ENCODE measurements around the gene TLN1. TPM values are rescaled to one million over a fixed set of nuclear protein-coding genes. Genes with fewer than 3 reads are reported as not detected.

The TLN1 gene
- total and polyA plus RNA-seq, 5 donors from 2014 or later: 33.7 to 277 (median 35.9) TPM

DNA sequence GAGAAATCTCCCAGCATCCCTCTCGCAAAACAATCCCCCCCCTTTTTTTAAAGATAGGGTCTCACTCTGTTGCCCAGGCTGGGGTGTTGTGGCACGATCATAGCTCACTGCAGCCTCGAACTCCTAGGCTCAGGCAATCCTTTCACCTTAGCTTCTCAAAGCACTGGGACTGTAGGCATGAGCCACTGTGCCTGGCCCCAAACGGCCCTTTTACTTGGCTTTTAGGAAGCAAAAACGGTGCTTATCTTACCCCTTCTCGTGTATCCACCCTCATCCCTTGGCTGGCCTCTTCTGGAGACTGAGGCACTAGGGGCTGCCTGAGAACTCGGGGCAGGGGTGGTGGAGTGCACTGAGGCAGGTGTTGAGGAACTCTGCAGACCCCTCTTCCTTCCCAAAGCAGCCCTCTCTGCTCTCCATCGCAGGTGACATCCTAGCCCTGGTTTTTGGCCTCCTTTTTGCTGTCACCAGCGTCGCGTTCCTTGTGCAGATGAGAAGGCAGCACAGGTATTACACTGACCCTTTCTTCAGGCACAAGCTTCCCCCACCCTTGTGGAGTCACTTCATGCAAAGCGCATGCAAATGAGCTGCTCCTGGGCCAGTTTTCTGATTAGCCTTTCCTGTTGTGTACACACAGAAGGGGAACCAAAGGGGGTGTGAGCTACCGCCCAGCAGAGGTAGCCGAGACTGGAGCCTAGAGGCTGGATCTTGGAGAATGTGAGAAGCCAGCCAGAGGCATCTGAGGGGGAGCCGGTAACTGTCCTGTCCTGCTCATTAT is 51.5 kb downstream of the TLN1 start:
- no peak overlapping the region for H3K4me3 ChIP-seq (ENCODE audit: low read depth, low read length)
- H3K27ac Mint-ChIP-seq: peak overlapping the region in 1 of 3 donors; percentile 43

DNA sequence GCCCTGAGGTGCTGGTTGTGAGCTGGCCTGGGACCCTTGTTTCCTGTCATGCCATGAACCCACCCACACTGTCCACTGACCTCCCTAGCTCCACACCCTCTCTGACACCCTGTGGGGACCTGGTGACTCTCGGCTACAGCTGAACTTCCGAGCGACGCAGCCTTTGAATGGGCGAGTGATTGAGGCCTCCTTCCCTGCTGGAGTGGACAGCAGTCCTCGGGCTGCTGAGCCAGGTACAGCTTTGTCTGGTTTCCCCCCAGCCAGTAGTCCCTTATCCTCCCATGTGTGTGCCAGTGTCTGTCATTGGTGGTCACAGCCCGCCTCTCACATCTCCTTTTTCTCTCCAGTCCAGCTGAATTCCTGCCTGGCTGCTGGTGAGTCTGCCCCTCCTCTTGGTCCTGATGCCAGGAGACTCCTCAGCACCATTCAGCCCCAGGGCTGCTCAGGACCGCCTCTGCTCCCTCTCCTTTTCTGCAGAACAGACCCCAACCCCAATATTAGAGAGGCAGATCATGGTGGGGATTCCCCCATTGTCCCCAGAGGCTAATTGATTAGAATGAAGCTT is 52.1 kb downstream of the TLN1 start:
- Mint-ChIP-seq H3K27ac (no peak overlapping the region), H3K27me3 (peaks cover 23% of the 10 kb centered on the region), H3K4me3 (no peak overlapping the region), H3K36me3 (no peaks in the 10 kb centered on the region), H3K9me3 (peaks cover 0 to 1% (median 0%) of the 10 kb centered on the region in 7 donors), H3K4me1 (peaks cover 0 to 8% (median 2%) of the 10 kb centered on the region in 4 donors)
- Histone ChIP-seq H3K4me3 (ENCODE audit: low read depth, low read length) (no peak overlapping the region), H3K9me3 (ENCODE audit: control insufficient read depth in 2 of 2, low read length in 2 of 2) (no peaks in the 10 kb centered on the region), H3K27ac (ENCODE audit: insufficient read depth, low read length, poor library complexity, severe bottlenecking) (no peak overlapping the region), H3K27me3 (ENCODE audit: control insufficient read depth, insufficient read depth, low read length) (no peaks in the 10 kb centered on the region), H3K4me1 (ENCODE audit: control insufficient read depth, insufficient read depth, low read length, poor library complexity, severe bottlenecking) (peaks cover 11% of the 10 kb centered on the region), H3K36me3 (ENCODE audit: control insufficient read depth, insufficient read depth, low read length) (no peaks in the 10 kb centered on the region)
- DNase-seq (no peak), ATAC-seq (ENCODE audit: low read depth in 2 of 2) (no peak)

More for the DNA sequence above, 51.5 kb downstream of the TLN1 start:
- DNase-seq: no peak
- no peaks in the 10 kb centered on the region for H3K9me3 ChIP-seq (ENCODE audit: control insufficient read depth in 2 of 2, low read length in 2 of 2)
- H3K36me3 ChIP-seq (ENCODE audit: control insufficient read depth, insufficient read depth, low read length): no peaks in the 10 kb centered on the region
- Mint-ChIP-seq H3K4me3 (no peak overlapping the region), H3K36me3 (no peaks in the 10 kb centered on the region), H3K27me3 (peaks cover 16% of the 10 kb centered on the region), H3K9me3 (peaks cover 0 to 1% (median 0%) of the 10 kb centered on the region in 7 donors), H3K4me1 (peaks cover 0 to 7% (median 2%) of the 10 kb centered on the region in 4 donors)
- H3K4me1 ChIP-seq (ENCODE audit: control insufficient read depth, insufficient read depth, low read length, poor library complexity, severe bottlenecking): peaks cover 8% of the 10 kb centered on the region
- no peak for ATAC-seq (ENCODE audit: low read depth in 2 of 2)
- no peaks in the 10 kb centered on the region for H3K27me3 ChIP-seq (ENCODE audit: control insufficient read depth, insufficient read depth, low read length)
- H3K27ac ChIP-seq (ENCODE audit: insufficient read depth, low read length, poor library complexity, severe bottlenecking): no peak overlapping the region

DNA sequence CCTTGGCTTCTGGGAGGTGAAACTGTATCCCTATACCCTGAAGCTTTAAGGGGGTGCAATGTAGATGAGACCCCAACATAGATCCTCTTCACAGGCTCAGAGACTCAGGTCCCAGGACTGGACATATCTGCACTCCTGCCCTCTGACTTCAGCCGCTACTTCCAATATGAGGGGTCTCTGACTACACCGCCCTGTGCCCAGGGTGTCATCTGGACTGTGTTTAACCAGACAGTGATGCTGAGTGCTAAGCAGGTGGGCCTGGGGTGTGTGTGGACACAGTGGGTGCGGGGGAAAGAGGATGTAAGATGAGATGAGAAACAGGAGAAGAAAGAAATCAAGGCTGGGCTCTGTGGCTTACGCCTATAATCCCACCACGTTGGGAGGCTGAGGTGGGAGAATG is 52.9 kb downstream of the TLN1 start:
- Histone ChIP-seq H3K36me3 (ENCODE audit: control insufficient read depth, insufficient read depth, low read length) (no peaks in the 10 kb centered on the region), H3K27me3 (ENCODE audit: control insufficient read depth, insufficient read depth, low read length) (peaks cover 6% of the 10 kb centered on the region), H3K4me1 (ENCODE audit: control insufficient read depth, insufficient read depth, low read length, poor library complexity, severe bottlenecking) (peaks cover 11% of the 10 kb centered on the region), H3K4me3 (ENCODE audit: low read depth, low read length) (no peak overlapping the region), H3K9me3 (ENCODE audit: control insufficient read depth in 2 of 2, low read length in 2 of 2) (no peaks in the 10 kb centered on the region), H3K27ac (ENCODE audit: insufficient read depth, low read length, poor library complexity, severe bottlenecking) (no peak overlapping the region)
- no peak for ATAC-seq (ENCODE audit: low read depth in 2 of 2)
- DNase-seq: no peak
- peaks cover 0 to 15% (median 2%) of the 10 kb centered on the region in 4 donors for H3K4me1 Mint-ChIP-seq
- no peaks in the 10 kb centered on the region for H3K36me3 Mint-ChIP-seq
- H3K4me3 Mint-ChIP-seq: no peak overlapping the region
- H3K9me3 Mint-ChIP-seq: peaks cover 0 to 1% (median 0%) of the 10 kb centered on the region in 7 donors
- H3K27ac Mint-ChIP-seq: peak overlapping the region in 1 of 3 donors; percentile 54
- H3K27me3 Mint-ChIP-seq: peaks cover 30% of the 10 kb centered on the region

DNA sequence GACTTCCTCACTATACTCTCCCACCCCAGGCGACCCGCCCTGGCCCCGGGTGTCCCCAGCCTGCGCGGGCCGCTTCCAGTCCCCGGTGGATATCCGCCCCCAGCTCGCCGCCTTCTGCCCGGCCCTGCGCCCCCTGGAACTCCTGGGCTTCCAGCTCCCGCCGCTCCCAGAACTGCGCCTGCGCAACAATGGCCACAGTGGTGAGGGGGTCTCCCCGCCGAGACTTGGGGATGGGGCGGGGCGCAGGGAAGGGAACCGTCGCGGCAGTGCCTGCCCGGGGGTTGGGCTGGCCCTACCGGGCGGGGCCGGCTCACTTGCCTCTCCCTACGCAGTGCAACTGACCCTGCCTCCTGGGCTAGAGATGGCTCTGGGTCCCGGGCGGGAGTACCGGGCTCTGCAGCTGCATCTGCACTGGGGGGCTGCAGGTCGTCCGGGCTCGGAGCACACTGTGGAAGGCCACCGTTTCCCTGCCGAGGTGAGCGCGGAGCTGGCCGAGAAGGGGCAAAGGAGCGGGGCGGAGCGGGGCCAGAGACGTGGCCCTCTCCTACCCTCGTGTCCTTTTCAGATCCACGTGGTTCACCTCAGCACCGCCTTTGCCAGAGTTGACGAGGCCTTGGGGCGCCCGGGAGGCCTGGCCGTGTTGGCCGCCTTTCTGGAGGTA is 56.1 kb downstream of the TLN1 start:
- Mint-ChIP-seq H3K4me3 (peak overlapping the region in 3 of 4 donors; percentile 56 to 78 (median 72)), H3K27me3 (peaks cover 38% of the 10 kb centered on the region), H3K4me1 (peaks cover 0 to 15% (median 4%) of the 10 kb centered on the region in 4 donors), H3K36me3 (no peaks in the 10 kb centered on the region), H3K27ac (no peak overlapping the region), H3K9me3 (peaks cover 0 to 1% (median 0%) of the 10 kb centered on the region in 7 donors)
- H3K36me3 ChIP-seq (ENCODE audit: control insufficient read depth, insufficient read depth, low read length): no peaks in the 10 kb centered on the region
- H3K4me3 ChIP-seq (ENCODE audit: low read depth, low read length): no peak overlapping the region
- ATAC-seq (ENCODE audit: low read depth in 2 of 2) (peak; percentile 31 to 34), DNase-seq (peak in 1 of 3 donors; percentile 20)
- no peak overlapping the region for H3K27ac ChIP-seq (ENCODE audit: insufficient read depth, low read length, poor library complexity, severe bottlenecking)
- H3K4me1 ChIP-seq (ENCODE audit: control insufficient read depth, insufficient read depth, low read length, poor library complexity, severe bottlenecking): peaks cover 11% of the 10 kb centered on the region
- no peaks in the 10 kb centered on the region for H3K9me3 ChIP-seq (ENCODE audit: control insufficient read depth in 2 of 2, low read length in 2 of 2)
- H3K27me3 ChIP-seq (ENCODE audit: control insufficient read depth, insufficient read depth, low read length): peaks cover 6% of the 10 kb centered on the region

DNA sequence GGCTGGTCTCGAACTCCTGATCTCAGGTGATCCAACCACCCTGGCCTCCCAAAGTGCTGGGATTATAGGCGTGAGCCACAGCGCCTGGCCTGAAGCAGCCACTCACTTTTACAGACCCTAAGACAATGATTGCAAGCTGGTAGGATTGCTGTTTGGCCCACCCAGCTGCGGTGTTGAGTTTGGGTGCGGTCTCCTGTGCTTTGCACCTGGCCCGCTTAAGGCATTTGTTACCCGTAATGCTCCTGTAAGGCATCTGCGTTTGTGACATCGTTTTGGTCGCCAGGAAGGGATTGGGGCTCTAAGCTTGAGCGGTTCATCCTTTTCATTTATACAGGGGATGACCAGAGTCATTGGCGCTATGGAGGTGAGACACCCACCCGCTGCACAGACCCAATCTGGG is 56.8 kb downstream of the TLN1 start:
- H3K9me3 Mint-ChIP-seq: peaks cover 0 to 2% (median 0%) of the 10 kb centered on the region in 7 donors
- Histone ChIP-seq H3K4me3 (ENCODE audit: low read depth, low read length) (no peak overlapping the region), H3K4me1 (ENCODE audit: control insufficient read depth, insufficient read depth, low read length, poor library complexity, severe bottlenecking) (peaks cover 11% of the 10 kb centered on the region), H3K27ac (ENCODE audit: insufficient read depth, low read length, poor library complexity, severe bottlenecking) (no peak overlapping the region), H3K27me3 (ENCODE audit: control insufficient read depth, insufficient read depth, low read length) (peaks cover 6% of the 10 kb centered on the region), H3K9me3 (ENCODE audit: control insufficient read depth in 2 of 2, low read length in 2 of 2) (no peaks in the 10 kb centered on the region), H3K36me3 (ENCODE audit: control insufficient read depth, insufficient read depth, low read length) (no peaks in the 10 kb centered on the region)
- peaks cover 0 to 15% (median 4%) of the 10 kb centered on the region in 4 donors for H3K4me1 Mint-ChIP-seq
- no peaks in the 10 kb centered on the region for H3K36me3 Mint-ChIP-seq
- ATAC-seq (ENCODE audit: low read depth in 2 of 2) (peak in 1 of 2 donors; percentile 16), DNase-seq (no peak)
- no peak overlapping the region for H3K27ac Mint-ChIP-seq
- H3K4me3 Mint-ChIP-seq: peak overlapping the region in 2 of 4 donors; percentile 52 to 72
- peaks cover 38% of the 10 kb centered on the region for H3K27me3 Mint-ChIP-seq

DNA sequence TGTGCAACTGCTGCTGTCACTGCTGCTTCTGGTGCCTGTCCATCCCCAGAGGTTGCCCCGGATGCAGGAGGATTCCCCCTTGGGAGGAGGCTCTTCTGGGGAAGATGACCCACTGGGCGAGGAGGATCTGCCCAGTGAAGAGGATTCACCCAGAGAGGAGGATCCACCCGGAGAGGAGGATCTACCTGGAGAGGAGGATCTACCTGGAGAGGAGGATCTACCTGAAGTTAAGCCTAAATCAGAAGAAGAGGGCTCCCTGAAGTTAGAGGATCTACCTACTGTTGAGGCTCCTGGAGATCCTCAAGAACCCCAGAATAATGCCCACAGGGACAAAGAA is 58.0 kb downstream of the TLN1 start:
- Mint-ChIP-seq H3K4me1 (peaks cover 0 to 15% (median 4%) of the 10 kb centered on the region in 4 donors), H3K4me3 (peak overlapping the region in 1 of 4 donors; percentile 26), H3K9me3 (peaks cover 0 to 2% (median 0%) of the 10 kb centered on the region in 7 donors), H3K36me3 (no peaks in the 10 kb centered on the region), H3K27ac (no peak overlapping the region), H3K27me3 (peaks cover 38% of the 10 kb centered on the region)
- Histone ChIP-seq H3K36me3 (ENCODE audit: control insufficient read depth, insufficient read depth, low read length) (no peaks in the 10 kb centered on the region), H3K27me3 (ENCODE audit: control insufficient read depth, insufficient read depth, low read length) (peaks cover 6% of the 10 kb centered on the region), H3K4me3 (ENCODE audit: low read depth, low read length) (no peak overlapping the region), H3K27ac (ENCODE audit: insufficient read depth, low read length, poor library complexity, severe bottlenecking) (no peak overlapping the region), H3K9me3 (ENCODE audit: control insufficient read depth in 2 of 2, low read length in 2 of 2) (no peaks in the 10 kb centered on the region), H3K4me1 (ENCODE audit: control insufficient read depth, insufficient read depth, low read length, poor library complexity, severe bottlenecking) (peaks cover 11% of the 10 kb centered on the region)
- ATAC-seq (ENCODE audit: low read depth in 2 of 2): no peak
- DNase-seq: no peak

DNA sequence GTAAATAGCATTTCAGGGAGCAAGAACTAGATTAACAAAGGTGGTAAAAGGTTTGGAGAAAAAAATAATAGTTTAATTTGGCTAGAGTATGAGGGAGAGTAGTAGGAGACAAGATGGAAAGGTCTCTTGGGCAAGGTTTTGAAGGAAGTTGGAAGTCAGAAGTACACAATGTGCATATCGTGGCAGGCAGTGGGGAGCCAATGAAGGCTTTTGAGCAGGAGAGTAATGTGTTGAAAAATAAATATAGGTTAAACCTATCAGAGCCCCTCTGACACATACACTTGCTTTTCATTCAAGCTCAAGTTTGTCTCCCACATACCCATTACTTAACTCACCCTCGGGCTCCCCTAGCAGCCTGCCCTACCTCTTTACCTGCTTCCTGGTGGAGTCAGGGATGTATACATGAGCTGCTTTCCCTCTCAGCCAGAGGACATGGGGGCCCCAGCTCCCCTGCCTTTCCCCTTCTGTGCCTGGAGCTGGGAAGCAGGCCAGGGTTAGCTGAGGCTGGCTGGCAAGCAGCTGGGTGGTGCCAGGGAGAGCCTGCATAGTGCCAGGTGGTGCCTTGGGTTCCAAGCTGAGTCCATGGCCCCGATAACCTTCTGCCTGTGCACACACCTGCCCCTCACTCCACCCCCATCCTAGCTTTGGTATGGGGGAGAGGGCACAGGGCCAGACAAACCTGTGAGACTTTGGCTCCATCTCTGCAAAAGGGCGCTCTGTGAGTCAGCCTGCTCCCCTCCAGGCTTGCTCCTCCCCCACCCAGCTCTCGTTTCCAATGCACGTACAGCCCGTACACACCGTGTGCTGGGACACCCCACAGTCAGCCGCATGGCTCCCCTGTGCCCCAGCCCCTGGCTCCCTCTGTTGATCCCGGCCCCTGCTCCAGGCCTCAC is 58.6 kb downstream of the TLN1 start, which contains the start of gene CA9:
Gene CA9 (plus strand): TSS at position 797 of the 893 bp plus-strand sequence. CDS start 32 bp downstream, at position 829.
- Mint-ChIP-seq H3K4me3 (peak within 1 kb of the TSS in 3 of 4 donors; percentile 12 to 30 (median 26)), H3K27ac (no peak within 1 kb of the TSS), H3K4me1 (peaks cover 0 to 15% (median 4%) of the 10 kb centered on the region in 4 donors), H3K9me3 (peaks cover 0 to 2% (median 0%) of the 10 kb centered on the region in 7 donors), H3K36me3 (no peaks in the 10 kb centered on the region), H3K27me3 (peaks cover 38% of the 10 kb centered on the region)
- peaks cover 11% of the 10 kb centered on the region for H3K4me1 ChIP-seq (ENCODE audit: control insufficient read depth, insufficient read depth, low read length, poor library complexity, severe bottlenecking)
- H3K9me3 ChIP-seq (ENCODE audit: control insufficient read depth in 2 of 2, low read length in 2 of 2): no peaks in the 10 kb centered on the region
- no peak within 1 kb of the TSS for H3K4me3 ChIP-seq (ENCODE audit: low read depth, low read length)
- H3K27ac ChIP-seq (ENCODE audit: insufficient read depth, low read length, poor library complexity, severe bottlenecking): no peak within 1 kb of the TSS
- DNase-seq (no peak), ATAC-seq (ENCODE audit: low read depth in 2 of 2) (no peak)
- H3K27me3 ChIP-seq (ENCODE audit: control insufficient read depth, insufficient read depth, low read length): peaks cover 6% of the 10 kb centered on the region
- H3K36me3 ChIP-seq (ENCODE audit: control insufficient read depth, insufficient read depth, low read length): no peaks in the 10 kb centered on the region

Measured in CD4-positive, CD25-positive, alpha-beta regulatory T cell (primary cell).